Spleen (tissue), 7 donors: ENCODE data around the gene NKAIN2.

Experiments
- CTCF ChIP-seq, 11 experiments: fragments of 200-600 bp in 7 of 11; fragments of 450-650 bp in 4 of 11; sonication (generic) in 4 of 11; IDR thresholded peaks in 8 of 11; conservative IDR thresholded peaks in 3 of 11; 1 replicate in 7 of 11; 2 replicates in 4 of 11; pipeline versions ENCODE4 v1.4.0 to v1.8.0; 2016 to 2021; ENCODE audit warnings: antibody characterized with exemption in 11 of 11, inconsistent platforms in 4 of 11, mild to moderate bottlenecking in 1 of 11
- POLR2AphosphoS5 ChIP-seq, 3 donors: sonication (generic); formaldehyde crosslinking; IDR thresholded peaks; one replicate each; pipeline ENCODE4 v1.5.1; 2017; ENCODE audit warnings: antibody characterized with exemption in 3 of 3
- donor health status: DM: no; HTN: no; CAD: no; lungs with moderate emphysema.
- donor health status: DM: no; HTN: no; CAD: no.
- donor health status: DM: no; HTN: no; CAD: no.

DNA sequence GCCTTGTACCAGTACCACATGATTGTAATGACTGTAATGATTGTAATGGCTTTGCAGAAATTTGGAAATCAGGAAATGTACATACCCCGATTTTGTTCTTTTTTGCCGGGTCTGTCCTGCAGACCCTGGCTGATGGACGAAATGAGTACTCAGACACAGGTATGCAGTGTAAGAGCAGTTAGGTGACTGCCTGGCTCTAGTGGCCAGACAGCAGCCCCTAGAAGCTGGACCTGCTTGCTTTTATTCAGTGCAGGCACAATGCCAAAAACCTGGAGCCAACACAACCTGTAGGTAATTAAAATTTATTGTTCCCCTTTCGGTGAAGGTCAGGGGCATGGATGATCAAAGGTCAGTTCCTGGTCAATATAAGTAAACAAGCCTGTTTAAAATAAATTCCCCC, 346.0 kb downstream of the NKAIN2 start:
- no peak for TF ChIP-seq POLR2AphosphoS5 (IDR thresholded peaks at IDR 0.05)
- no peak for TF ChIP-seq CTCF (IDR thresholded peaks at IDR 0.05 in 8 of 11, conservative IDR thresholded peaks at IDR 0.05 in 3 of 11)
